GM19240 (cell line): Measurements from ENCODE around the gene MAD1L1.
"Not testable (repeated sequence)": the region's sequence is repeated elsewhere in the genome, so short reads cannot be mapped to it uniquely, and the experiment has no call there.

Source experiments
- DNase-seq: peaks from one replicate; pipeline ENCODE4 v3.0.0; 2011; ENCODE audit warnings: low spot score; ENCODE audit not compliant: insufficient read length

Gene MAD1L1

DNA sequence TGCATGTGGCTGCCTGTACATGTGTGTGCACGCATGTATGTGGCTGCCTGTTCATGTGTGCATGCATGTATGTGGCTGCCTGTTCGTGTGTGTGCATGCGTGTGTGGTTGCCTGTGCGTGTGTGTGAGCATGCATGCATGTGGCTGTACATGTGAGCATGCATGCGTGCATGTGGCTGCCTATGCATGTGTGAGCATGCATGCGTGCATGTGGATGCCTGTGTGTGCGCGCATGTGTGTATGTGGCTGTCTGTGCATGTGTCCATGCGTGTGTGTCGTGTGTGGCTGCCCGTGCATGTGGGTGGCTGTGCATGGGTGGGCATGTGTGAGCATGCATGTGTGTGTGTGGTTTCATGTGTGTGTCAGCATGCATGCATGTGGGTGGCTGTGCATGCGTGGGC lies 344.3 kb downstream of the MAD1L1 start:
- no peak for DNase-seq

DNA sequence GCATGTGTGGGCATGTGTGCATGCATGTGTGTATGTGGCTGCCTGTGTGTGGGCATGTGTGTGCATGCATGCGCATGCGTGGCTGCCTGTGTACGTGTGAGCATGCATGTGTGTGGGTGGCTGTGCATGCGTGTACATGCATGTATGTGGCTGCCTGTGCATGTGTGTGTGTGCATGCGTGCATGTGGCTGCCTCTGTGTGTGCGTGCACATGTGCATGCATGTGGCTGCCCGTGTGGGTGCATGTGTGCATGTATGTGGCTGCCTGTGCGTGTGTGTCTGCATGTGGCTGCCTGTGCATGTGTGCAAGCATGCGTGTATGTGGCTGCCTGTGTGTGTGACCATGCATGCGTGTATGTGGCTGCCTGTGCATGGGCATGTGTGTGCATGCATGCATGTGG lies 345.5 kb downstream of the MAD1L1 start:
- no peak for DNase-seq

DNA sequence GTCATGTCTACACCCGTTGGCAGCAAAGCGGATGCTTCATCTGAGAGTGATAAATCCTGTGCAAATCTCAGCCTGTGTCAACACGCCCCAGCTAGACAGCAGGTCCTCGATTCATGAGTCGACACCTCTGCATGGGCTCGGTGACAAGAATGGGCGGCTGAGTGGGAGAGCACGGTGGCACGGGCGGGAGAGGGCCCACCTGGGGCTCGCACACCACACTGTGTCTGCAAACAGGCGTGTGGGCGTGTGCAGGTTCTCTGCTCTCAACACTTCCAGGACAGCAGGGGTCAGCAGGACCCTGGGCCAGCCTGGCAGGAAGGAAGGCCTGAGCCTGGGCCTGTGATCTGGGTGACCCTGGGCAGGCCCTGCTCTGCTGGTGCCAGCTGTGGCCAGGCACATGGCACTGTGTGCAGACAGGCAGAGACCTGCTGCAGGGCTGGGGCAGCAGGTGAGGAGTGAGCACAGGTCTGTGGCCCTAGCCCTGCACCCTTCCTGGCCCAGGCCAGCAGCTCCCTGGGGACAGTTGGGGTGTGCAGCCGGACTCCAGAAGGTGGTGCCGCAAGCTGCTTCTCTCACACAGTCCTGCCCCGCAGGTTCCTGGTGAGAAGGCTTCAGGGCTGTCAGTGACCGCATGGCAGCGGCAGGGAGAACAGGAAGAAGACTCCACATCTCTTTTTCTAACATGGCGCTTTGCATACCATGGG lies 346.2 kb downstream of the MAD1L1 start:
- no peak for DNase-seq

DNA sequence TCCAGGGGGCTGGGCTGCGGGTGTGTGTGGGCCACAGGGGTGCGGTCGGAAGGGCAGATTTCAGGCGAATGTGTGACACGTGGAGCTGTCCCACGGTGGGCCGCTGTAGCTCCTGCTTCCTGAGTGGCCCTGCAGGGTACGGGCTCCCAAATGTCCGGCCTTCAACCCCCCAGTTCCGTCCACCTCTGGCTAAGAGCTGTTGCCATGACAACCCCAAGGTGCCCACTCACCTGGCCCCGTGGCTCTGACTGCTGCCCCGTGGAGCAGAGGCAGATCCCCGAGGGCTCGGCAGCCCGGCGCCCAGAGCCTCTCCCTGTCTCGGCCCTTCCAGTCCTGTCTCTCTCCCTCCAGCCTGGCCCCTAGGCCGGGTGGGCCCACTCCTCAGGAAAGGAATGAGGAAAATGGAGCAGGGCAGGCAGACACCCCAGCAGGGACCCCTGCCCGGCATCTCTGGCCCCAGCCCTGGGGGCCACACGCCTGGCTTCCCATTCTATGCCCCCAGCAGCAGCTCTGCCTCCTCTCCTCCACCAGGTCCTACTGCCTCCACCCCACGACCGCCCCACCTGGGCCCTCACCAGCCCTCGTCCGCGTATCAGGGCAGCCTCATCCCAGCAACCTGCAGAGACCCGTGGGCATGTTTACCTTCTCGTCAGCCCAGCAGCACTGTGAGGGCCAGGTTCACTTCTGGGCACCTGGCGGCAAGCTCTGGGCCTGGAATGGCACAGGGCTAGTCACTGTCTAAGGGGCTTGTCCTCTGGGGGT lies 347.1 kb downstream of the MAD1L1 start:
- DNase-seq, result no peak

DNA sequence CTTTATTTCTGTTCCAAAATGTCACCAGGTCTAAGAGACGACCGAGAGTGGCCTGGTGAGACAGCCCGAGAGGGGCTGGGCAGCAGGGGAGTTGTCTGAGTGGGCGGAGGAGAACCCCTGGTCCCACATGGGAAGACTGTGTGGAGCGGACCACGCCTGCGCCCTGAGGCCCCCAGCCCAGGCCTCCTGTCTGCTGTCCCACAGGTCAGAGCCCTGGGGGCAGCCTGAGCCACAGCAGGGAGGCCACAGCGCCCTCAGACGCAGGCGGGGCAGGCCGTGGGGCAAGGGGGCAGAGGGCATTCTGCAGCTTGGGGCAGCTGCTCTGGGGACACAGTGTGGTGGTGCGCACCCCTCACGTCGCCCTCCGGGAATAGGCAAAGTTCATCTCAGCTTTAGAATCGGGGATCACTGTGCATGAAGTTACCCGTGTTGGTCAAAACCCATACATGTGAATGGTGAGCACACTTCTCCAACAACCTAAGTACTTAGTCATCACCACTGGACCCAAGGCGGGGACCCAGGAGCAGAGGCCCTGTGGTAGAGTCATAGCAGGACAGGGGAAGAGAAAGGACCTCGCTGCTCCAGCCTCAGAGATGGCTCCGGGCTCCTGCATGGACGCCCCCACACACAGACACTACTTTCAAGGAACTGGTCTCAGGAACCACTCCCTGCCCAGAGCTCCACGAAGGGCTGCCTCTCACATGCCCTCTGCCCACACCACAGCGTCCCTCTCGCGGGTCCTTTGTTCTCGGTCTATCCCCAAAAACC lies 348.0 kb downstream of the MAD1L1 start:
- no peak for DNase-seq

DNA sequence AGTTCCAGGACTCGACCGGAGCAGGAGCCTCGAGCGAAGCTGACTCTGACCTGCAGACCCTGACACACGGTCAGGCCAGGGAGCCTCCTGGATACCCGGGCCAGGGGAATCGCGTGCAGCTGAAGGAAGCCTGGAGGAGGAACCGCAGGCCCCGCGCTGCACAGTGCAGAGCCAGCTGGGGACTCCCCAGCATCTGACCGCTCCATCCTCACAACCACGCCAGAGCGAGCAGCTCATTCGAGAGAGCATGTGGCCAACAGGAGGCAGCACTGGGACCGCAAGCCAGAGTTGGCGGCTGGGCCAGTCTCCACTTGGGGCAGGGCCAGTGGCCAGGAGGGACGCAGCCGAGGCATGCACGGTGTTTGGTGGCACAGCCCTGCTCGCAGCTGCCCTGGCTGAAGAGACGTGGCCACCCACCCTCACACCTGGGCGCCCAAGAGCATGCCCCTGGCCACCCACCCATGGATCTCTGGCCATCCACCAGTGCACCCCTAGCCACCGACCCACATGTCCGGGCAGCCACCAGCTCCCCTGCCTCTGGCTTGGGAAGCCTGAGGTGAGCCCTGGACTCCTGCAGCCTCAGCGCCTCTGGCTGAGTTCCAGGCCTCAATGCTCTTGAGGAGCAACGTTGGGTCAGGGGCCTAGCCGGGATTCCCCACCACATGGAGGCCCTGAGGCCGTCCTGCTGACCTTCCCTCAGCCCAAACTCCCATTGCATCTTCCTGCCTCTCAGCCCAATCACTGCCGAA lies 348.7 kb downstream of the MAD1L1 start:
- DNase-seq, result no peak

DNA sequence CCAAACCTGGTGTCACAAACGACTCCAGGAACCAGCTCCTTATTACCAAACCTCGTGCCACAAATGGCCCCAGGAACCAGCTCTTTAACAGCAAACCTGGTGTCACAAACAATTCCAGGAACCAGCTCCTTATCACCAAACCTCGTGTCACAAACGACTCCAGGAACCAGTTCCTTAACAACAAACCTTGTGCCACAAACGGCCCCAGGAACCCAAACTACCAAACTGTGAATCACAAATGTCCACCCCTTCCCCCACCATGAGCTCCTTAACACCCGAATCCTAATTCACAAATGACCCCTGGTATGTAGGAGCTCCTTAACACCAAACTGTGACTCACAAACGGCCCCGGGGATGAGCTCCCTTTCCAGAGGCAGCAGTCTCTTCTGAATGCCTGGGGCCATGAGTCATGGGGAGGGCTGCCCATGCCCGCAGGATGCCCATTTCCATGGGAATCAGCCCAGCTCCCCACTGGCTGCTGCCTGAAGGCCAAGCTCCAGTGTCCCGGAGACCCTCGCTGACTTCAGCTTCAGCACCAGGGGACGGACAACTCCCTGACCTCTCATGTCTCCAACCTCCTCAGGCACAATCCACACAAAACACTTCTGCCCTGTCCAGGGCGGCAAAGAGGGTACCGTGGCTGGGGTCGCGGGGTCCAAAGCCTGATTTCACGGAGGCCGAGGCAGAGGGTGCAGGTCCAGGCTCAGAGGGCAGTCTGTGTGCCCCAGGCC lies 349.5 kb downstream of the MAD1L1 start:
- no peak for DNase-seq

DNA sequence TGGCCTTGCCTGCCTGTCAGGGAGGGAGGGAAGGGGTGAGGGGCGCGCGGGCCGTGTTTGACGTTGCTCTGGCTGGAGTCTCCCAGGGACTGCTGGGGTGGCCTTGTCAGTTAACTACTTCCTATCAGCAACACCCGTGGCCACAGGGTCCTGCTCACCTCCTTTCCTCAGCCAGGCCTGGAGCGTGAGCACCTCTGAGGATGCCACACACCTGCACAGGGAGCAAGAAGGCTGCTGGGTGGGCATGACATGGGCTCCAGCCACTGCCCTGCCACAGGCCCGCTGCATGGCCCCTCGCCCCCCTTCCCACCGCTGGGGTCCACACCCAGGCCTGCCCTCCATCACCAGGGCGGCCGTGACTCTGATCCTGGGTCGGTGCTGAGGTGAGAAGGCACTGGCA lies 350.3 kb downstream of the MAD1L1 start:
- no peak for DNase-seq

DNA sequence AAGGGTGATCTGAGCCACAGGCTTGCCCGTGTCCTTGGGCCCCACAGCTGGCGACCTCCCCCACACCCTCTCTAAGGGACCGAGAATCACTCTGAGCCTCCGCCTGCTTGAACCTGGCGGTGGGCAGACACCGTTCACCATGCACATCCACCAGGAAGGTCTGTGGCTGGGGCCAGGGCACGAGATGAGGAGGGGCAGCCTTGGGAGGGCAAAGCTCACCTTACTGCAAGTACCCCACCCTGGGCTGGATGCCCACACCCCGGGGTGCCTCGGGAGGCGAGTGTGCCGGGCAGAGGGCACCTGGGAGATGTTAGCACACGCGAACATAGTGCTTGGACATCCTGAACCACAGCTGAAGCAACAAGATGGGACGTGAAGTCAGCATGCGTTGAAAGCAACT lies 350.8 kb downstream of the MAD1L1 start:
- no peak for DNase-seq

DNA sequence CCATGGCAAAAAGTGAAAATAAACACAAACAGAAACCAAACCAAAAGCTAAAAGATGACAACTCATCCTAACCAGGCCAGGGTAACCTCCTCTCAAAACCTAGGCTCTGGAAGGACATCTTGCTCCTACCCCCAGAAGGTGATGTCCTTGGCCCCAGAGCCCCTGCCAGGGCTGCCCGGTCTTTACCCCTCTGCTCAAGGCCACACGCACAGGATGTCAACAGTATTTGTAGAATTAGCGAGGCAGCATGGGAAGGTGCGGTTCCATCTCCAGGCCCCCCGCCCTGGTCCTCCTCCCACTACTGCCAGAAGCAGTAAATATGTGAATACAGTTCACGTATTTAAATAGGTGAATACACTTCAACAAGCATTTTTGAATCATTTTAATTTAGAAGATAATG lies 356.1 kb downstream of the MAD1L1 start:
- not testable (repeated sequence) for DNase-seq

DNA sequence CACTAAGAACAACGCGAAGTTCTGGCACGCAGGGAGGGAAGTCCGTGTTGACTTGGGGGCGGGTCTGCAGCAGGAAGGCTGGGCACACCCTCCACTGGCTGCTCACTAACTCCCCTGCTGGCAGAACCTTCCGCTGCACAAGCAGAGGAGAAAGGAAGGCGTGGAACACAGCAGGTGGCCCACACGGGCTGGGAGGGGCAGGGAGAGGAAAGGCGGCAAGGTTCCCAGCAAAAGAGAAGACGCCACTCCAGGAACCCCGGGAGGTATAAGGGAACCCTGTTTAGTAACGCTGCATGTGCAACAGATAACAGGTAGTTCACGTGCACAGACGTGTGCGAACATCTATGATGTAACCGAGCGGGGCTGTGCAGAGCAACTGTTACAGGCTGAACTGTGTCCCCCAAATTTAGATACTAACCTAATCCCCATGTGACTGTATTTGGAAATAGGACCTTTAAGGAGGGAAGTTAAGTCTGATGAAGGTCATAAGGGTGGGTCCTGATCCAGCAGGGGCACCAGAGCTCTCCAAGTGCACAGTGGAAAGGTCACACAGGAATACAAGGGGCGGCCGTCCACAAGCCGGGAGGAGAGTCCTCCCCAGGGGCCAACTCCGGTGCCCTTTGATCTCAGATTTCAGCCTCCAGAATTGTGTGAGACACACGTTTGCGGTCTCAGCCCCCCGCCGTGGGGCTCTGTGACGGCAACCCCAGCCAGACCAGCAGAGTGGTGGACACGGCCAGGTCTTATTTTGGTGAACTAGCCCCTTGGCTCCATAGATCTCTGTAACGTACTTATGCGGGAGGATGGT lies 357.1 kb downstream of the MAD1L1 start:
- not testable (repeated sequence) for DNase-seq

DNA sequence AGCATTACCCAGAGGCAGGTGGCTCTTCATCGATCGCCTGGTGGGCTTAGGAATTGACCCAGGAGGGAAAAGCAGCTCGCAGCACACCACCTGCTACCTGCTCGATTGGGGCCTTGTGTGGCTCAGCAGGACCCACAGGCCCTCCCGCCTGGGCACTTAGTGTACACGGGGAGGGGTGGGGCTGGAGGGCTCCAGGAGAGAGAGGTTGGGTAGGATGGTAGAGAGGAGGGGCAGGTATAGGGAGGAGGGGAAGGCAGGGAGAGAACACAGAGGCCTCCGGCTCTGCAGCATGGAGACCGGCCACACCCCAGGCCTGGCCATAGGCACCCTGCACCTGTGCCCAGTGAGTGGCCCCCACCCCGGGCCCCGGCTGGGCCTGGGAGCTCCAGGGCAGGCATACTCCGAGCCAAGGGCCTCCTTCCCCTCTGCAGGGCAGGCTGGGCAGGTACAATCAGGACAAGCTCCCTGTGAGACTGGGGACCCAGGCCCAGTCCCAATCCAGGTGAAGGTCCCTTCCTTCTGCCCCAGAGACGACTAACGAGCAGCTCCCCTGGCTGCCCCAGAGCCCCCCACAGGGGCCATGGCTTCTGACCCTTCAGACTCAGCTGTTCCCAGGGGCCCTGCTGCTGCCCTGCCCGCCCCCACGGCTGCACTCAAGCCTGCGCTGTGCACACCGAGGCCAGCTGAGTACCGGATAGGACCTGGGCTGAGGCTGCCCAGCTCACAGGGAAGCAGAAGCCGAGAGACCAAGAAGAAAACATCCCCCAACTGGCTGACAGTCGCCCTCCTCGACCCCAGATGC lies 358.0 kb downstream of the MAD1L1 start:
- DNase-seq, result not testable (repeated sequence)

DNA sequence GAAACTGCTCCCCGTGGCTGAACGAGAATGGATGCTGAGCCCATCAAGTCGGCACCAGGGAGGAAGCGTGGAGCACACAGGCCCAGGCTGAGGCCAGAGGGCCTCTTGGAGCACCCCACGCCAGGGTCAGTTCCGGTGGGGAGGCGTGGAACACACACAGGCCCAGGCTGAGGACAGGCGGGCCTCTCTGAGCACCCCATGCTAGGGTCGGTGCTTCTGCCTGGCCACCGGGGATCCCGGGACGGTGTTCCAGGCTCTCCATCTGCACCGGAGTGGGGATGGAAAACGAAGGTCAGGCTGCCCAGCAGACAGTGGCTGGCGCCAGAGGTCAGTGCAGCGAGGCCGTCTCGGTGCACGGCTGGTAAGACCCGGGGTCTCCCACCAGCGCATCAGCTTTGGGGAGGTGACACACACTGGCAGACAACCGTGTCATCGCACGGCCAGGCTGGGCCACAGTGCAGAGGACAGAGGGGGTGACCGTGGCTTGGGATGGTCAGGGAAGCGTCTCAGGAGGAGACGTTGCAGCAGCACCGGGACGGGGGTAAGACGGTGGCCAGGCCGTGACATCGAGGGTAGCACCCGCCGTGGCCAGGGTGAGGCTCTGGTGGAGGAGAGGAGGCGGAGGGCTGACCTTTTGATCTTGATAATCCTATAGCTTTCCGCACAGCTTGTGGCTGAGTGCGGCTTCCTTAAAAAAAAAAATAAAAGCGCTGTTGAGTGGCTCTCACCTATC lies 358.7 kb downstream of the MAD1L1 start:
- no peak for DNase-seq

DNA sequence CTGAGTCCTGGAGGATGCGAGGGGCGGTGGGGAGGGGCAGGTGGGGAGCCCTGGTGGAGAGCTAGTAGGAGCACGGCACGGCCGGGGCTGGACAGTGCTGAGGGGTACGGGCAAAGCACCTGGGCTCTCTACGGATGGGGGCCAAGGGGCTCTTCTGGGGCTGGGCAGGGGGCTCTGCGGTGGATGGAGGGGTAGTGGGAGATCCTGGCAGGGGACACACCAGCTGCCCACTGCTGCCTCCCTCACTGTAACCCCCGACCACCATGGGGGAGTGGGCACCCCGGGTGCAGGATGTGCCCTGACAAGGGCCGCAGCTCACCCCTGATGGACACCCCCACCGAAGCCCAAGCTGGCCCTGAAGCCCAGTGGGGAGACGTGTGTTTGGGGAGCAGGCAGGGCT lies 359.3 kb downstream of the MAD1L1 start:
- no peak for DNase-seq

DNA sequence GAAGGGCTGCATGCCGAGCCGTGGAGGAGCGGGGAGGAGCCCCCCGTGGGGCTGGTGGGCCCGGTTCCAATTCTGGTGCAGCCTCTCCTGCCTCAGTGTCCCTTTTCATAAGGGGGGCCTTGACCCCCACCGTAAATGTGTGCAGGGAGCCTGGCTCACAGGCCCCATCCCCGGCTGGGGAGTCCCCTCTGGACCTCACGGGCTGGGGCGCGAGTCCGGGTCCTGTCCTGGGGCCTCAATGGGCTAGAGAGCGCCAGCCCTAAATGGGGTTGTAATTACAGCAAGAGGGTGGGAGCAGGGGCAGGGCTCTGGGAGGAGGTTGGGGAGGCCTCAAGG lies 359.7 kb downstream of the MAD1L1 start:
- no peak for DNase-seq

DNA sequence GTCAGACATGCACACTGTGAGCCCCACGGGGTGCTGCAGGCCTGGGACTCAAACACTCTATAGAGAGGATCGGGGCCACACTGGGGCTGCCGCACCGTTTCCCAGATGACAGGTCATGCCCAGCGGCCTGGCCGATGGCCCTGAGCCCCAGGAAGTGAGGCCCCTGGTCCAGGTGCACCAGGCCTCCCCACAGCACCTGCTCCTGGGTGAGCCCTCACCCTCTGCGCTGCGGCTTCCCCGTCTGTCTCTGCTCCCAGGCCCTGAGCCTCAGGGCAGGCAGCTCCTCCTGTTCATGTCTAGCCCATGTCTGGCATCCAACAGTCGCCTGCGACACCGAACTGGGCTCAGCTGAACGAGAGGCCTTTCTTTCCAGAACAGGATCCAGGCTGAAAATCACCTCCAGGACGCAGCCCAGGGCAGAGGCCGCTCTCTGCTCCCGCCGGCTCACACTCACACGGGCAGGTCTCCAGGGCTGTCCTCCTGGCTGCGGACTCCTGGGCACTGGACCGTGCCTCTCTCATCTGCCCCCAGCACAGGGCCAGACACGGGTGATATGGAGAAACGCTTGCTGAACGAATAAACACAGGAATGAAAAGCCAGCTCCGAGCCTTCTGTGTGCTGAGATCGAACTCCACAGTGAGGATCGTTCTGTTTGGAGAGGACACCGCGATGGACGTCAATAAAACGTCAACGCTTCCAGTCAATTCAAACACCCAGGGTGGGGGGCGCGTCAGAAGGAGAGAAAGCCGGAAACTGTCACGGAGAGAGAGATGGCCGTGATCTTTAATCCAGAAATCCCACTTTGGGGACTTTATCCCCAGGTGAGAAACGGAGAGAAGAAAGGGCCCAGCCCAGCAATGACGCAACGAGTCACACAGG lies 360.3 kb downstream of the MAD1L1 start:
- DNase-seq, result no peak

DNA sequence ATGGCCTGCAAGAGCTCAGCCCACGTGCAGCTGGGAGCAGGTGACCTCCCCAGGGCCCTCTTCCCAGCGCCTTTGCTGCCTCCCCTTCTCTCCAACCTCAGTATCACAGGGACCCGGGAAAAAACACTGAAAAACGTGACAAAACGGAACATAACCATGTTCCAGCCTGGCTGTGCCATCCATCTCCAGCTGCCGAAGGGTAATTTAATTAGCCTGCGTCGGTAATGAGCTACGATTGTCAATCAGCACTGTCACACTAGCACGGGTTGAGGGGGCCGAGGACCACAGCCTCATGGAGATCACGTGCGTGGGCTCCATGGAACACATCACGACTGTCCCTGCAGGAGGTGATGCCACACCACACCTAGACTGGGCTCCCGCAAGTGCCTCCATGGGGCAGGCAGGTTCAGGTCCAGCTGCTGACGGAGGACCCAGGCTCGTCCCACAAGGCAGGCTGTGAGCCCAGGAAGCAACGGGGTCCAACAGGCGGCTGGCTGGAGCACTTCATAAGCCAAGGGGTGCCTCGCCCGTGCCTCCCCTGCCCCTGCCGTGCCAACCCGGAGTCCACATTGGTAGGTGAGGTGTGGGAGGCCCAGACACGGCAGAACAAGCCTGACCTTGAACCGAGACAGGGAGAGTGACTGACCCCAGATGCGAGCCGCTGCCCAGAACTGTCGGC lies 363.2 kb downstream of the MAD1L1 start:
- no peak for DNase-seq
